ENCODE measurements around the gene CNOT4.

DNA sequence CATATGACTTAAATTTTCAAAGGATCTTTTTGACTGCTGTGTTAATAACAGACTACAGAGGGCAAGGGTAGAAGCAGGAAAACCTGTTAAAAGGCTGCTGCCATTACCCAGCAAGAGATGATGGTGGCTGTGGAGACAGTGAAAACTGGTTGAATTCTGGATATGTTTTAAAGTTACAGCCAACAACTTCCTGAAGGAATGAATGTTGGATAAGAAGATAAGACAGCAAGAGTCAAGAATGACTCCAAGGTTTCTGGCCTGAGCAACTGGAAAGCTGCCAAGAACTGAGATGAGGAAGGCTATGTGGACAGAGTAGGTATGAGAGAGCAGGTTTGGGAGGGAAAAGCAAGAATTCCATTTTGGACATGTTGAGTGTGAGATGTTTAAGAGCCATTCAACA lies 19.1 kb downstream of the CNOT4 start:
- TF ChIP-seq, protein P1, sequence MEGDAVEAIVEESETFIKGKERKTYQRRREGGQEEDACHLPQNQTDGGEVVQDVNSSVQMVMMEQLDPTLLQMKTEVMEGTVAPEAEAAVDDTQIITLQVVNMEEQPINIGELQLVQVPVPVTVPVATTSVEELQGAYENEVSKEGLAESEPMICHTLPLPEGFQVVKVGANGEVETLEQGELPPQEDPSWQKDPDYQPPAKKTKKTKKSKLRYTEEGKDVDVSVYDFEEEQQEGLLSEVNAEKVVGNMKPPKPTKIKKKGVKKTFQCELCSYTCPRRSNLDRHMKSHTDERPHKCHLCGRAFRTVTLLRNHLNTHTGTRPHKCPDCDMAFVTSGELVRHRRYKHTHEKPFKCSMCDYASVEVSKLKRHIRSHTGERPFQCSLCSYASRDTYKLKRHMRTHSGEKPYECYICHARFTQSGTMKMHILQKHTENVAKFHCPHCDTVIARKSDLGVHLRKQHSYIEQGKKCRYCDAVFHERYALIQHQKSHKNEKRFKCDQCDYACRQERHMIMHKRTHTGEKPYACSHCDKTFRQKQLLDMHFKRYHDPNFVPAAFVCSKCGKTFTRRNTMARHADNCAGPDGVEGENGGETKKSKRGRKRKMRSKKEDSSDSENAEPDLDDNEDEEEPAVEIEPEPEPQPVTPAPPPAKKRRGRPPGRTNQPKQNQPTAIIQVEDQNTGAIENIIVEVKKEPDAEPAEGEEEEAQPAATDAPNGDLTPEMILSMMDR (IDR thresholded peaks at IDR 0.05) = no peak
- TF ChIP-seq POLR2A (IDR thresholded peaks at IDR 0.05) (no peak), POLR2AphosphoS5 (IDR thresholded peaks at IDR 0.05) (no peak), EP300 (IDR thresholded peaks at IDR 0.05) (no peak)

All from stomach (tissue), 4 donors.